Cardiac ventricle fibroblast (primary cell): ENCODE measurements around the gene REEP6. TPM values are rescaled to one million over a fixed set of nuclear protein-coding genes. Genes with fewer than 3 reads are reported as not detected.

ENCODE experiments used
- total RNA-seq: library from RNA; depleted of rRNA; stranded (reverse); fragments of >200 nt; gene quantifications from 2 replicates; pipeline ENCODE4 v1.2.3, GENCODE V29; 2015

Gene REEP6
- total RNA-seq: 5.0 and 6.0 TPM in 2 replicates

DNA sequence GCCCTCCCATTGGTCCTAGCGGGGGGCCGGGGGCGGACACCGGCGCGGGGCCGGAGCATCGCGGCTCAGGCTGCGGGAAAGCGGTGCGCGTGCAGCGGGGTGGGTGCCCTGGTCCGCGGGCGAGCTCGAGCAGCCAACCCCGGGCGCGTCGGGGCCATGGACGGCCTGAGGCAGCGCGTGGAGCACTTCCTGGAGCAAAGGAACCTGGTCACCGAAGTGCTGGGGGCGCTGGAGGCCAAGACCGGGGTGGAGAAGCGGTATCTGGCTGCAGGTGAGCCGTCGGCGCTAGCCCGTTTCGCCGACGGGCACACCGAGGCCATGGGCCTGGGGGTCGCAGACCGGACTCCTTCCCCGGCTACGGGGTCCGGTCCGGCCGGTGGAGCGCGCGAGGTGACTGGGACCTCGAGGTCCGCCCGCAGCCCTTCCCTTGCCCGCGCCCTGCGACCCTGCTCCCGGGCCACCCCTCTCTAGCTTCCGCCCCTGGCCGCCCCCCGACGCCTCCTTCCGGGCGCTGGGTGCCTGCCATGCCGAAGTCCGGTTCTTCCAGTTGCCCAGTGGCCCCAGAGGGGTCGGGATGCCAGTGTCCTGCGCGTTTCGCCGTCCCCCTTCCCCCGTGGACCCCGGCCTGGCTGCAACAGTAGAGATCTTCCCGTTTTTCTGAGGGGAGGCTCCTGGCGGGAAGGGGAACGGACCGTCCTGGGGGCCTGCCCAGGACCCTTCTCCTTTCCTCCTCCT lies at the start of gene REEP6:
Gene REEP6, plus strand, starts transcription at position 68 of the 735 bp plus-strand sequence. Its CDS starts 89 bp downstream, at position 157.

DNA sequence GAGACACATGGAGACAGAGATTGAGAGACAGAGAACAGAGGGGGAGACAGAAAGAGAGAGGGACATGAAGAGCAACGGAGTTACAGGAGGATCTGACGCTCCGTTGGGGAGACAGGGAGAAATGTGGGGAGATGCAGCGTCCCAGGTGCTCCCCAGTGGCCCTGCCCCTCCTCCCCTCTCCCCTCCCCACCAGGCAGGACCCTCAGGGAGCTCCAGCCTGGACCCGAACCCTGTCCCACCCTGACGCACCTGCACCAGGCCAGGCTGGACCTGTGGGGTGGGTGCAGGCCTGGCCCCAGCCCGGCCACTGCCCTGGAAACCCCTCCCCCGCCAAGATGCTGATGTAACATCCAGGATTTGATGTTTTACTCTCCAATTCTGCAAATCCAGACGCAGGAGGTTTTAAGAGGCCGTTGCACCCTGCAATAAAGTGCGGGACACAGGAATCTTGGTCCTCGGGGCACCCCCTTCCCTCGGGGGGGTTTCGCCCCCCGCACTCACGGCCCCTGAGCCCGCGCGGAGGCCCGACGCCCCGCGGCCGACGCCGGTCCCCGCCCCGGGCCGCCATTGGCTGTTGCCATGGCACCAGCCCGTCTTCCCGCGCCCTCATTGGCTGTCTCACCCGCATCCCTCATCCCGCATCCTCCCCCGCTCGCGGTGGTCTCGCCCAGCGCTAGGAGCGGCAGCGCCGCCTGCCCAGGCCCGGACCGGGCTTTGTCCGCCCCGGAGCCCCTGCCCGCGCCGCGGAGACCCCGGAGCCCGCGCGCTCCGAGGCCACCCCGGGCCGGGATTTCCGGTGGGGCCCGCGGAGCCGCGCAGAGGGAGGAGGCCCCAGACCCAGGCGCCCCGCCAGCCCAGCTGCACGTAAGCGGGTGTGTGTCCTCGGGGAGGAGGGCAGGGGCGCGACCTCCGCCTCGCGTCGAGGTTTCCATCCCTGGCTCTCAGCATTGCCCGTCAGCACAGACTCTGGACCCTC lies 41.2 kb upstream of the REEP6 start, which contains the start of gene APC2:
Gene APC2, plus strand, starts transcription at position 655 of the 976 bp plus-strand sequence. CDS start 2,881 bp downstream, outside the sequence.

DNA sequence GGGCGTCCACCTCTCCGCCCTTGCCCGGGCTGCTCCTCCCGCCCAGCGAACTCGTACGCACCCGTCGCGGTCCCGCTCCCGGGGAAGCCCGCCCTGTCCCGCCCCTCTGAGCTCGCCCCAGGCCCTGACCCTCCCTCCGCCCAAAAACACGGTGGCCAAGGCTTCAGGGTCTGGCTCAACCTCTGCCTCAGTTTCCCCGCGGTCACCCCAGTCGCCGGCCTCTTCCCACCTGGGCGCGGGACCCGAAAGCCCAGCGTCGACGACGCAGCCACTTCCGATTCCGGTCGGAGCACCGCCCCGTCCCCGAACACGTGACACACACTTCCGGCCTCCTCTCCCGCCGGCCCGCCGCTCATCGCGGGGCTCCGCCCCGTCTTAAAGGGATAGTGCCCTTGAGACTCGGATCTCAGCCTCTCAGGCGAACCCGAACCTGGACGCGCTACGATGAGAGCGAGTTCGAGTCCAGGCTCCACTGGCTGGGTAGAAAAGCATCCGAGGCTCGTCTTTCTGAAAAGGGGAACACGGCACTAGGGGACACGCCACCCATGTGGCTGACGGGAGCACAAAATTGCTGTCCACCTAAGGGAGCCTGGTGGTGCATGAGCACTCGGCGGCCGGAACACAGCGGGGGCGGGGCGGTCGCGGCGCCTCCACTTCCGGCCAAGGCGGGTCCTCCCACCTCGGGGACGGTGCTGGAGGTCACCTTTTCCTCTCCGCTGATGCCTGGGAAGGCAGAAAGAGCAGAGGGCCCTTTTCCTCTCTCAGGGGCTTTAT lies 11.9 kb upstream of the REEP6 start, which contains the start of gene C19orf25:
Gene C19orf25, minus strand, starts transcription at position 282 of the 774 bp plus-strand sequence. CDS start 312 bp downstream, outside the sequence.

DNA sequence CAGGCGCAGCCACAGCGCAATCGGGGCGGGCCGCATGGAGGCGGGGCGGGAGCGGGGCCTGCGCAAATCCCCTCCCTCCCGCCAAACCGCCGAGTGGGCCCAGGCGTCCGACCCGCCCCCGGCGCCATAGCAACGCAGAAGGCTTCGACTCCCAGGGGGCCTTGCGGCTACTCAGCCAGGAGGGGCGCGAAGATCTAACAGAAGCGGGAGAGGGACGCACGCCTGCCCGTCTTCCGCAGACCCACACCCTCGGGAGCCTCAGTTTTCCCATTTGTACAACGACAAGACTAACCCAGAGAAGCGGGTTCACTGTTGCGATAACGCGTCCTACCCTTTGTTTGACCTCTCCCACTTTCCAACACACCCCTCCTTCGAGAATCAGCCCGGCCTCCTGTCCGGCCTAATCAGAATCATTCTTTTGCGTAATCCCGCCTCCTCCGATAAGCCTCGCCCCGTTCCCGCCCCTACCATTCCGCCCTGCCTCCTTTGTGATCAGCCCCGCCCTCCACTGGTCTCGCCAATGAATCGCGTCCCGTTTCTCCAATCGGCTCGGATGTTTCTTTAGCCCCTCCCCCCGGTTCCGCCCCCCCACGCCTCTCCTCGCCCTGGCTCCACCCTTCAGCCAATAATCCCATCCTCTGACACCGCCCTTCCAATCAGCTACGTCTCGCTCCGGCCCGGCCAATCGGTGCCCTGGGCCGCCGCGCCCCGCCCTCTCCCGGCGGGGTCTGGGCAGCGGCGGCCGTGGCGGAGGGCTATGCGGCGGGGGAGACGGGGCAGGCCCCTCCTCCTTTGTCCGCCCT lies 469 bp upstream of the REEP6 start, which contains the start of gene PCSK4:
Gene PCSK4, minus strand, starts transcription at position 40 of the 803 bp plus-strand sequence. Its CDS starts 4 bp downstream, at position 36.

DNA sequence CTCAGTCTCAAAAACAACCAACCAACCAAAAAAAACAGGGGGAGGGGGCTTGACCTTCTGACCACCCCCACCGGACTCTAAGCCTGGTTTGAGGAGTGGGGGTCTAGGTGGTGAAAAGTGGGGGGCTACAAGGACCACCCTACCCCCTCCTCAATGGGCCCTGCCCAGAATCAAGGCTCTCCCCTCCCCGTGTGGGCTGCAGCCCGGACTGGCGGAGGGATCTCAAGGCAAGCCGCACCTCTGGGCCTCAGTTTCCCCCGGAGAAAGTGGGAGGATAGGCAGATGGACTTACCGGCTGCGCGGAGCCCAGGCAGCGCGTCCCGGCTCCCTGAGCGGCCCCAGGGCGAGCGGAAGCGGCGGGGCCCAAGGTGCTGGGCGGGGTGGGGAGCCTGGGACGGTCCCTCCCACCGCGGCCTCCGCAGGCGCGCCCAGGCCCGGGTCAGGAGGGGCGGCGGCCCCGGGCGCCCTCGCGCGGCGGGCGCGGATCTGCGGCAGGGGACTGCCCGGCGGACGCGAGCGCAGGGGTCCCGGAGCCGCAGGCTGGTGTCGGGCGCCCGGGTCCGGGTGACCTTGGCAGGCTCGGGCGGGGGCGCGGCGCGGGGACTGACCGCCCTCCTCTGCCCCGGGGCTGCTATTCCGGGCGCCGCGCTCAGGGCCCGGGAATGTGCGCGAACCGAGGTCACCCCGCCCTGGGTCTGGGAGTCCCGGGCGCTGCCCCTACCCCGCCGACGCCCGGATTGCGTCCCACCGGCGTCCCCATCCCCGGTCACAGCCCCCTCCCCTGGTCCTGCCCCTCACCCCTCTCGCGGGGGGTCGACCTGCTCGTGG lies 21.9 kb downstream of the REEP6 start, which contains the start of gene ADAMTSL5:
Gene ADAMTSL5, minus strand, starts transcription at position 349 of the 828 bp plus-strand sequence. CDS start 2,076 bp downstream, outside the sequence.

DNA sequence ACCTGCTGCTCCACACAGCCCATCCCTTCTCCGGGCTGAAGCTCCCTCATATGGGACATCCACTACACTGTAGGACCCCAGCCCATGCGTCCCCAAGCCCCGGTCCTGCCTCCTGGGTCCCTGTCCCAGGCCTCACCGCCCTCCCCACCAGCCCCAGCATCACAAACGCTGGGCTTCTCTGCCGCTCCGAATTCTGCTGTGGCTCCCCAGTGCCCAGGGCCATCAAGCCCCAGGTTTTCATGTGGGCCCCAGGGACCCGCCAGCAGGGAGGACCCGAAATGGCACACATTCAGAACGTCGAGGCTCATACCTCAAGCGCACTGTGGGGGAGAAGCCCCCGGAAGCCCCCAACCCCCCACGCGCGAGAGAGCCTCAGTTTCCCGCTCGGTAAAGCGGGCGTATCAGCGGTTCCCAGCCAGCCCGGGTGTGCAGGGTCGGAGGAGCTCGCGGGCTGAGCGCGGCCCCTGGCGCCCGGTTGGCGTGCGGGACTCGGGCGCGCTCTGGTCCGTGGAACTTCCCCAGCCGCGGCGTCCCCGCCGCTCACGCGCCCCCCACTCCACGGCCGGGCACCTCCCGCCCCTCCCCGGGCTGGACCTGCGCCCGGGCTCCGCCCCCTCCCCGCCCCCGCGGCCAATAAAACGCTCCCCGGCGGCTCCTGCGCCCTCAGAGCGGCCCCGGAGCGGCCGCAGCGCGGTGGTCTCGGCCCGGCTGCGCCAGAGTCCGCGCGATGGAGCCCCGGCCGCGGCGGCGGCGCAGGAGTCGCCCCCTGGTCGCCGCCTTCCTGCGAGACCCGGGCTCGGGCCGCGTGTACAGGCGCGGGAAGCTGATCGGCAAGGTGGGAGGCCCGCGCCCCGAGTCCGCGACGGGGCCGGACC lies 32.7 kb downstream of the REEP6 start, which contains the start of gene PLK5:
Gene PLK5, plus strand, starts transcription at position 666 of the 875 bp plus-strand sequence. CDS start 2,920 bp downstream, outside the sequence.

Other genes starting within 250 kb of the REEP6 start
- 89.8 and 122 TPM in 2 replicates for gene ATP5F1D, start 249.4 kb upstream of the REEP6 start, total RNA-seq
- 46.7 and 59.6 TPM in 2 replicates for gene MIDN, start 242.6 kb upstream of the REEP6 start, total RNA-seq
- 265 and 335 TPM in 2 replicates for gene CIRBP, start 221.8 kb upstream of the REEP6 start, total RNA-seq
- gene FAM174C, start 215.7 kb upstream of the REEP6 start, total RNA-seq: 52.9 and 54.6 TPM in 2 replicates
- not detected in 2 replicates for gene EFNA2, start 205.3 kb upstream of the REEP6 start, total RNA-seq
- 89.5 and 111 TPM in 2 replicates for gene NDUFS7, start 107.3 kb upstream of the REEP6 start, total RNA-seq
- gene GAMT, start 89.6 kb upstream of the REEP6 start, total RNA-seq: 43.7 and 45.7 TPM in 2 replicates
- gene DAZAP1, start 83.6 kb upstream of the REEP6 start, total RNA-seq: 19.4 and 21.3 TPM in 2 replicates
- gene RPS15, start 52.8 kb upstream of the REEP6 start, total RNA-seq: 2,634 and 2,972 TPM in 2 replicates
- gene APC2, start 41.1 kb upstream of the REEP6 start, total RNA-seq: 0.12 and 0.20 TPM in 2 replicates
- gene C19orf25, start 12.0 kb upstream of the REEP6 start, total RNA-seq: 17.7 and 25.0 TPM in 2 replicates
- gene PCSK4, start 831 bp upstream of the REEP6 start, total RNA-seq: 0.19 and 0.49 TPM in 2 replicates
- gene ADAMTSL5, start 21.8 kb downstream of the REEP6 start, total RNA-seq: 4.7 and 8.8 TPM in 2 replicates
- not detected in 2 replicates for gene PLK5, start 32.9 kb downstream of the REEP6 start, total RNA-seq
- gene MEX3D, start 77.1 kb downstream of the REEP6 start, total RNA-seq: 28.2 and 35.9 TPM in 2 replicates
- gene MBD3, start 101.7 kb downstream of the REEP6 start, total RNA-seq: 68.5 and 83.9 TPM in 2 replicates
- 41.1 and 46.9 TPM in 2 replicates for gene UQCR11, start 114.3 kb downstream of the REEP6 start, total RNA-seq
- 64.4 and 66.6 TPM in 2 replicates for gene TCF3, start 161.4 kb downstream of the REEP6 start, total RNA-seq